Measurements from ENCODE around the gene XAF1. TPM values are rescaled to one million over a fixed set of nuclear protein-coding genes. Genes with fewer than 3 reads are reported as not detected.

Gene XAF1
- total RNA-seq, 6 donors from 2014 or later: 24.3 to 245 (median 75.2) TPM

- no peak for TF ChIP-seq POLR2A (IDR thresholded peaks at IDR 0.05)
- no peak for TF ChIP-seq EP300 (IDR thresholded peaks at IDR 0.05)
- TF ChIP-seq POLR2AphosphoS5 (IDR thresholded peaks at IDR 0.05): no peak
- no peak for TF ChIP-seq CTCF (IDR thresholded peaks at IDR 0.05)
- DNase-seq (no peak), ATAC-seq (ENCODE audit: low FRiP score in 2 of 2) (no peak)
- 29% methylated on average over 13 of the region's 14 CpGs; no CpG with 5 or more reads in 1 of the 2 donors for WGBS, 2 donors
- no peak overlapping the region for H3K27ac ChIP-seq
- H3K9me3 ChIP-seq: peaks cover 0 to 3% (median 0%) of the 10 kb centered on the region in 4 donors
- H3K36me3 ChIP-seq: no peaks in the 10 kb centered on the region
- peaks cover 8 to 23% (median 17%) of the 10 kb centered on the region in 4 donors for H3K4me1 ChIP-seq
- H3K27me3 ChIP-seq: peaks cover 0 to 21% (median 4%) of the 10 kb centered on the region in 4 donors
- peak overlapping the region in 2 of 4 donors; percentile 19 to 36 for H3K4me3 ChIP-seq
These were observed 43.1 kb upstream of the XAF1 start for GRCh38 chr17:6712854-6713129.

- peaks cover 0 to 21% (median 4%) of the 10 kb centered on the region in 4 donors for H3K27me3 ChIP-seq
- no peak within 1 kb of the TSS for H3K27ac ChIP-seq
- no peaks in the 10 kb centered on the region for H3K36me3 ChIP-seq
- H3K4me1 ChIP-seq: peaks cover 8 to 23% (median 17%) of the 10 kb centered on the region in 4 donors
- H3K9me3 ChIP-seq: peaks cover 0 to 3% (median 0%) of the 10 kb centered on the region in 4 donors
- ATAC-seq (ENCODE audit: low FRiP score in 2 of 2): peak; percentile 23 to 53
- 2% methylated on average over 19 to 38 of the region's 71 CpGs for WGBS, 2 donors
- no peak for TF ChIP-seq POLR2AphosphoS5 (IDR thresholded peaks at IDR 0.05)
- peak in 3 of 6 experiments; percentile 3 to 33 (median 10) for TF ChIP-seq CTCF (IDR thresholded peaks at IDR 0.05)
- H3K4me3 ChIP-seq: peak within 1 kb of the TSS in 3 of 4 donors; percentile 12 to 36 (median 19)
- DNase-seq: peak in 1 of 2 donors; percentile 81
These were observed 42.5 kb upstream of the XAF1 start, which contains the start of gene SLC13A5 for GRCh38 chr17:6713130-6713917. SLC13A5 (minus strand) TSS chr17:6713369; CDS start chr17:6713333, 36 bp downstream.

- ATAC-seq (ENCODE audit: low FRiP score in 2 of 2) (peak; percentile 10 to 16), DNase-seq (no peak)
- Histone ChIP-seq H3K36me3 (no peaks in the 10 kb centered on the region), H3K4me1 (peaks cover 8 to 23% (median 17%) of the 10 kb centered on the region in 4 donors), H3K9me3 (peaks cover 0 to 3% (median 0%) of the 10 kb centered on the region in 4 donors), H3K27me3 (peaks cover 0 to 21% (median 4%) of the 10 kb centered on the region in 4 donors), H3K27ac (no peak overlapping the region), H3K4me3 (peak overlapping the region in 3 of 4 donors; percentile 12 to 36 (median 19))
- 8 to 14% methylated on average over 8 to 12 of the region's 29 CpGs for WGBS, 2 donors
- TF ChIP-seq EP300 (IDR thresholded peaks at IDR 0.05) (no peak), POLR2AphosphoS5 (IDR thresholded peaks at IDR 0.05) (no peak), POLR2A (IDR thresholded peaks at IDR 0.05) (no peak), CTCF (IDR thresholded peaks at IDR 0.05) (no peak)
These were observed 42.0 kb upstream of the XAF1 start for GRCh38 chr17:6713918-6714271.

GRCh38 chr17:6714315-6714874, 41.5 kb upstream of the XAF1 start:
- H3K27ac ChIP-seq: no peak overlapping the region
- TF ChIP-seq POLR2AphosphoS5 (IDR thresholded peaks at IDR 0.05): no peak
- TF ChIP-seq CTCF (IDR thresholded peaks at IDR 0.05): no peak
- TF ChIP-seq EP300 (IDR thresholded peaks at IDR 0.05): no peak
- no peak for TF ChIP-seq POLR2A (IDR thresholded peaks at IDR 0.05)
- H3K9me3 ChIP-seq: peaks cover 0 to 3% (median 0%) of the 10 kb centered on the region in 4 donors
- DNase-seq (no peak), ATAC-seq (ENCODE audit: low FRiP score in 2 of 2) (no peak)
- H3K36me3 ChIP-seq: no peaks in the 10 kb centered on the region
- 63 to 77% methylated on average over 7 of the region's 7 CpGs for WGBS, 2 donors
- peaks cover 8 to 23% (median 17%) of the 10 kb centered on the region in 4 donors for H3K4me1 ChIP-seq
- no peak overlapping the region for H3K4me3 ChIP-seq
- H3K27me3 ChIP-seq: peaks cover 0 to 21% (median 4%) of the 10 kb centered on the region in 4 donors
